Uterus (tissue), 2 donors: Measurements from ENCODE around the gene SLBP.

Source experiments
- POLR2A ChIP-seq, 2 donors: fragments of 450-650 bp; IDR thresholded peaks; one replicate each; pipeline ENCODE4 v1.6.1; 2016; ENCODE audit warnings: antibody characterized with exemption in 2 of 2, mild to moderate bottlenecking in 1 of 2, moderate library complexity in 1 of 2
- TF ChIP-seq, protein P1 (sequence below), 4 experiments: fragments of 200-600 bp in 2 of 4; fragments of 450-650 bp in 2 of 4; sonication (generic) in 2 of 4; IDR thresholded peaks; one replicate each; pipeline ENCODE4 v1.5.1; 2016 to 2019; ENCODE audit warnings: antibody characterized with exemption in 4 of 4, mild to moderate bottlenecking in 2 of 4, moderate library complexity in 1 of 4

DNA sequence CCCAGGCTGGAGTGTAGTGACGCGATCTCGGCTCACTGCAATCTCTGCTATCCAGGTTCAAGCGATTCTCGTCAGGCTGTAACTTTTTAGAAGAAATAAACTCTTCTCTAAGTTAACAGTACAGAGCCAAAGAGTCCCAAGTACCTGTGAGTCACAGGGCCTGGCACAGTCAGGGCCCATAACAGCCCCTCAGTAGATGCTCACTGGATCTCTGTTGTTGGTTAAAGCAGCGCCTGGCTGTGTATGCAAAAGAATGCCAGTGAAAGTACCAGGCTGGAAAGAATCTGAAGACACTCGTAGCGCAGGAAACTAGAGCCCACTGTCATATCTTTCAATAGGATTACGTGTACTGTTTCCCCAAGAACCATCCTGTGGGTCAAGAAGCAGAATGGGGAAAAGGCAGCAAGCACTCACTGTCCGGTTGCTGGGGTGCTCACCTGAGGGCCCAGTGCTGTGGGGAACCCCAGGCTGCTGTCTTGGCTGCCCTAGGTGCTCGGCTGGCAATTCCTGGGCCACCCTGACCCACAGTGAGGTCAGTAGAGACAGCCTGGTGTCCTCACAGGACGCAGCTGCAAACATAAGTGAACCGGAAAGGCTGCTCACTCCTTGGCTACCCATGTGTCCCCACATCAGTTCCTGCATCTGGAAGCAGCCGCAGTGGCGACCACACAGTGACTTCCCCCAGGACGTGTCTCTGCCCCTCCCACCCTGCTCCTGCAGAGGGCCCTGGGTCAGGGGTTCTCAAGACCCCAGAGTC lies 3.1 kb upstream of the SLBP start:
- TF ChIP-seq, protein P1, sequence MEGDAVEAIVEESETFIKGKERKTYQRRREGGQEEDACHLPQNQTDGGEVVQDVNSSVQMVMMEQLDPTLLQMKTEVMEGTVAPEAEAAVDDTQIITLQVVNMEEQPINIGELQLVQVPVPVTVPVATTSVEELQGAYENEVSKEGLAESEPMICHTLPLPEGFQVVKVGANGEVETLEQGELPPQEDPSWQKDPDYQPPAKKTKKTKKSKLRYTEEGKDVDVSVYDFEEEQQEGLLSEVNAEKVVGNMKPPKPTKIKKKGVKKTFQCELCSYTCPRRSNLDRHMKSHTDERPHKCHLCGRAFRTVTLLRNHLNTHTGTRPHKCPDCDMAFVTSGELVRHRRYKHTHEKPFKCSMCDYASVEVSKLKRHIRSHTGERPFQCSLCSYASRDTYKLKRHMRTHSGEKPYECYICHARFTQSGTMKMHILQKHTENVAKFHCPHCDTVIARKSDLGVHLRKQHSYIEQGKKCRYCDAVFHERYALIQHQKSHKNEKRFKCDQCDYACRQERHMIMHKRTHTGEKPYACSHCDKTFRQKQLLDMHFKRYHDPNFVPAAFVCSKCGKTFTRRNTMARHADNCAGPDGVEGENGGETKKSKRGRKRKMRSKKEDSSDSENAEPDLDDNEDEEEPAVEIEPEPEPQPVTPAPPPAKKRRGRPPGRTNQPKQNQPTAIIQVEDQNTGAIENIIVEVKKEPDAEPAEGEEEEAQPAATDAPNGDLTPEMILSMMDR (IDR thresholded peaks at IDR 0.05), result no peak
- no peak for TF ChIP-seq POLR2A (IDR thresholded peaks at IDR 0.05)
